Tibial nerve (tissue), 4 donors: ENCODE data around the gene CALU.

Experiments used
- EP300 ChIP-seq, 2 donors: sonication (generic); formaldehyde crosslinking; IDR thresholded peaks; one replicate each; pipeline ENCODE4 v1.6.1; 2017; ENCODE audit warnings: antibody characterized with exemption in 2 of 2, mild to moderate bottlenecking in 1 of 2
- POLR2A ChIP-seq, 2 donors: fragments of 450-650 bp; IDR thresholded peaks; one replicate each; pipeline ENCODE4 v1.6.1; 2017; ENCODE audit warnings: antibody characterized with exemption in 2 of 2, mild to moderate bottlenecking in 2 of 2, moderate library complexity in 2 of 2
- TF ChIP-seq, protein P1 (sequence below), 5 experiments: fragments of 200-600 bp in 3 of 5; fragments of 450-650 bp in 2 of 5; sonication (generic) in 3 of 5; IDR thresholded peaks; one replicate each; pipeline ENCODE4 v1.5.1; 2016 to 2019; ENCODE audit warnings: antibody characterized with exemption in 5 of 5, mild to moderate bottlenecking in 3 of 5, moderate library complexity in 2 of 5

DNA sequence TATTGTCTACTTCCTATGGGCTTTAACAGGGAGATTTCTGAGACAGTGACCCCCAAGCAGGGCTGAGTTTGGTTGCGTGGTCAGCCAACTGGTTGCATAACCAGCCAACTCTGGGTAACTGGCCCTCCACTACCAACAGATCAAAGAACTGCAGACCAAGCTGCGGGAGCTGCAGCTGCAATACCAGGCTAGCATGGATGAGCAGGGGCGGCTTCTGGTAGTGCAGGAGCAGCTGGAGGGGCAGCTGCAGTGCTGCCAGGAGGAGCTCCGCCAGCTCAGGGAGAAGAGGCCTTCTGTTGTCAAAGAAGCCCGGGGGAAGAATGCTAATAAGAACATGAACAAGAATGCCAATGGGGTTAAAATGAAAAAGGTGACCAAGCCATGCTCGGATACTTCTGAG is 75.3 kb downstream of the CALU start:
- TF ChIP-seq, protein P1, sequence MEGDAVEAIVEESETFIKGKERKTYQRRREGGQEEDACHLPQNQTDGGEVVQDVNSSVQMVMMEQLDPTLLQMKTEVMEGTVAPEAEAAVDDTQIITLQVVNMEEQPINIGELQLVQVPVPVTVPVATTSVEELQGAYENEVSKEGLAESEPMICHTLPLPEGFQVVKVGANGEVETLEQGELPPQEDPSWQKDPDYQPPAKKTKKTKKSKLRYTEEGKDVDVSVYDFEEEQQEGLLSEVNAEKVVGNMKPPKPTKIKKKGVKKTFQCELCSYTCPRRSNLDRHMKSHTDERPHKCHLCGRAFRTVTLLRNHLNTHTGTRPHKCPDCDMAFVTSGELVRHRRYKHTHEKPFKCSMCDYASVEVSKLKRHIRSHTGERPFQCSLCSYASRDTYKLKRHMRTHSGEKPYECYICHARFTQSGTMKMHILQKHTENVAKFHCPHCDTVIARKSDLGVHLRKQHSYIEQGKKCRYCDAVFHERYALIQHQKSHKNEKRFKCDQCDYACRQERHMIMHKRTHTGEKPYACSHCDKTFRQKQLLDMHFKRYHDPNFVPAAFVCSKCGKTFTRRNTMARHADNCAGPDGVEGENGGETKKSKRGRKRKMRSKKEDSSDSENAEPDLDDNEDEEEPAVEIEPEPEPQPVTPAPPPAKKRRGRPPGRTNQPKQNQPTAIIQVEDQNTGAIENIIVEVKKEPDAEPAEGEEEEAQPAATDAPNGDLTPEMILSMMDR (IDR thresholded peaks at IDR 0.05): no peak
- TF ChIP-seq POLR2A (IDR thresholded peaks at IDR 0.05) (no peak), EP300 (IDR thresholded peaks at IDR 0.05) (no peak)
